ENCODE data around the gene MACROD2. TPM values are rescaled to one million over a fixed set of nuclear protein-coding genes. Genes with fewer than 3 reads are reported as not detected.

Gene MACROD2
- total RNA-seq, 1 donor from 2014 or later = not detected

- intact Hi-C loops (cut with micrococcal nuclease) = no loop called here
Observed at GRCh38 chr20:14518648-14519047, 523.3 kb downstream of the MACROD2 start.

- intact Hi-C loops (cut with micrococcal nuclease) = no loop called here
Observed at GRCh38 chr20:14521016-14521415, 525.7 kb downstream of the MACROD2 start.

- intact Hi-C loops (cut with micrococcal nuclease) = no loop called here
Observed at GRCh38 chr20:14521436-14521835, 526.1 kb downstream of the MACROD2 start.

GRCh38 chr20:14522595-14522994 lies 527.3 kb downstream of the MACROD2 start:
- intact Hi-C loops (cut with micrococcal nuclease) = no loop called here

- intact Hi-C loops (cut with micrococcal nuclease) = no loop called here
Observed at GRCh38 chr20:14523090-14523489, 527.8 kb downstream of the MACROD2 start.

GRCh38 chr20:14525426-14525825 lies 530.1 kb downstream of the MACROD2 start:
- intact Hi-C loops (cut with micrococcal nuclease) = no loop called here

GRCh38 chr20:14526891-14527290 lies 531.6 kb downstream of the MACROD2 start:
- intact Hi-C loops (cut with micrococcal nuclease) = no loop called here

GRCh38 chr20:14531786-14532185 lies 536.5 kb downstream of the MACROD2 start:
- intact Hi-C loops (cut with micrococcal nuclease) = no loop called here

GRCh38 chr20:14536738-14537137 lies 541.4 kb downstream of the MACROD2 start:
- intact Hi-C loops (cut with micrococcal nuclease) = no loop called here

GRCh38 chr20:14538433-14538832 lies 543.1 kb downstream of the MACROD2 start:
- intact Hi-C loops (cut with micrococcal nuclease) = no loop called here

GRCh38 chr20:14543040-14543439 lies 547.7 kb downstream of the MACROD2 start:
- intact Hi-C loops (cut with micrococcal nuclease) = no loop called here

GRCh38 chr20:14544688-14545087 lies 549.4 kb downstream of the MACROD2 start:
- intact Hi-C loops (cut with micrococcal nuclease) = no loop called here

- intact Hi-C loops (cut with micrococcal nuclease) = no loop called here
Observed at GRCh38 chr20:14550655-14551054, 555.3 kb downstream of the MACROD2 start.

- intact Hi-C loops (cut with micrococcal nuclease) = no loop called here
Observed at GRCh38 chr20:14553774-14554534, 558.6 kb downstream of the MACROD2 start.

GRCh38 chr20:14555676-14556075 lies 560.4 kb downstream of the MACROD2 start:
- intact Hi-C loops (cut with micrococcal nuclease) = no loop called here

- intact Hi-C loops (cut with micrococcal nuclease) = no loop called here
Observed at GRCh38 chr20:14556206-14556605, 560.9 kb downstream of the MACROD2 start.

GRCh38 chr20:14559612-14560011 lies 564.3 kb downstream of the MACROD2 start:
- intact Hi-C loops (cut with micrococcal nuclease) = no loop called here

GRCh38 chr20:14561741-14562221 lies 566.5 kb downstream of the MACROD2 start:
- intact Hi-C loops (cut with micrococcal nuclease) = no loop called here

- intact Hi-C loops (cut with micrococcal nuclease) = no loop called here
Observed at GRCh38 chr20:14562981-14563380, 567.7 kb downstream of the MACROD2 start.

- intact Hi-C loops (cut with micrococcal nuclease) = no loop called here
Observed at GRCh38 chr20:14566505-14566904, 571.2 kb downstream of the MACROD2 start.

GRCh38 chr20:14568225-14568624 lies 572.9 kb downstream of the MACROD2 start:
- intact Hi-C loops (cut with micrococcal nuclease) = no loop called here

- intact Hi-C loops (cut with micrococcal nuclease) = no loop called here
Observed at GRCh38 chr20:14568701-14569100, 573.4 kb downstream of the MACROD2 start.

GRCh38 chr20:14569641-14570040 lies 574.3 kb downstream of the MACROD2 start:
- intact Hi-C loops (cut with micrococcal nuclease) = no loop called here

All from T-helper 1 cell treated with Interleukin-12 subunit alpha and Interleukin-12 subunit beta and Interleukin-4 antibody, amounts not matched to agents 30 ng/mL and 1 ng/mL, for 36 hours (primary cell).